Astrocyte of the spinal cord (primary cell): ENCODE data around the gene ARMC8.

Experiments
- DNase-seq: peaks from one replicate; pipeline ENCODE4 v3.0.0; 2011; ENCODE audit warnings: low read depth, low spot score
- H3K4me3 ChIP-seq: 2 replicates; pipeline ENCODE4 v1.5.1; 2011; ENCODE audit warnings: low read depth, mild to moderate bottlenecking, low read length, moderate library complexity
- in situ Hi-C: cut with HindIII; loops from 2 replicates; pipeline ENCODE4 v1.10.0; 2017; ENCODE audit warnings: low sequenced_read_pairs
- TF ChIP-seq, protein P1 (sequence below): IDR thresholded peaks from 2 replicates; pipeline ENCODE4 v1.5.1; 2012; ENCODE audit warnings: low read depth, mild to moderate bottlenecking, low read length, inconsistent platforms

Gene ARMC8

GRCh38 chr3:138220788-138221187, 33.7 kb downstream of the ARMC8 start:
- TF ChIP-seq, protein P1, sequence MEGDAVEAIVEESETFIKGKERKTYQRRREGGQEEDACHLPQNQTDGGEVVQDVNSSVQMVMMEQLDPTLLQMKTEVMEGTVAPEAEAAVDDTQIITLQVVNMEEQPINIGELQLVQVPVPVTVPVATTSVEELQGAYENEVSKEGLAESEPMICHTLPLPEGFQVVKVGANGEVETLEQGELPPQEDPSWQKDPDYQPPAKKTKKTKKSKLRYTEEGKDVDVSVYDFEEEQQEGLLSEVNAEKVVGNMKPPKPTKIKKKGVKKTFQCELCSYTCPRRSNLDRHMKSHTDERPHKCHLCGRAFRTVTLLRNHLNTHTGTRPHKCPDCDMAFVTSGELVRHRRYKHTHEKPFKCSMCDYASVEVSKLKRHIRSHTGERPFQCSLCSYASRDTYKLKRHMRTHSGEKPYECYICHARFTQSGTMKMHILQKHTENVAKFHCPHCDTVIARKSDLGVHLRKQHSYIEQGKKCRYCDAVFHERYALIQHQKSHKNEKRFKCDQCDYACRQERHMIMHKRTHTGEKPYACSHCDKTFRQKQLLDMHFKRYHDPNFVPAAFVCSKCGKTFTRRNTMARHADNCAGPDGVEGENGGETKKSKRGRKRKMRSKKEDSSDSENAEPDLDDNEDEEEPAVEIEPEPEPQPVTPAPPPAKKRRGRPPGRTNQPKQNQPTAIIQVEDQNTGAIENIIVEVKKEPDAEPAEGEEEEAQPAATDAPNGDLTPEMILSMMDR, result no peak
- in situ Hi-C loops, result no loop called here
- no peak overlapping the region for H3K4me3 ChIP-seq
- DNase-seq, result no peak

DNA sequence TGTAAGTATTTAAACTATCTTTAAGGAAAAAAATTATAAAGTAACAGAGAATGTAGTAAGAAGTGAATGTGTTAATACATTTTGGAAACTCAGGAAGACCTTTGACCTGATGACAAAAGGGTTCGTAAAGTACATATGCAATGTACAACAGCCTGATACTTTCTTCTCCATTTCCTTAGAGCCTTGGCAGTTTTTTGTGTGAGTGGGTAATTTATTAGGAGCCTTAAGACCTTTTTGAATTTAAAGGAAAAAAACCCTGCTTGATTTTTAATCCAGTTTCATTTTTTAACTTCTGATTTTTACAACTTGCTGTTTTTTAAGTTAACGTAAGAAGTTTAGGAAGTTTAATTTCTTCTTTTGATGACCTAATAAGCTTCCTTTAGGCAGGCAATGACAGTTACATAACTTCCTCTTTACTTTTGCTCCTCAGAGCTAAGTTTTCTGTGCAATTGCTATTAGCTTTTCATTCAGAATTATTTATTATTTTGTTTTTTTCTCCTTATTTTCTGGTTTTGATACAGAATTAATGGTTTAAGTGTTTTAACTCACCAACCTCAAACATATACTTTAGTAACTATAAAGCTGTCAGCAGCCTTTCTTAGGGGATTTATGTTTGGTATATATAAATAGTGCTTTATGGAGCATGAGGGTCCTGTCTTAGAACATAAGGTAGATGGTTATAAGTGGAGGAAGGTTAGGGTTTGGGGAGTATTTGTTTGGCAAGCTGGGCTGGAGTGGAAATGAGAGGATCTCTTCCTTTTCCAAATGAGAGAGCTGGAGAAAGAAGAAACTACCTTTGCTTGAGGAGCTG, 35.2 kb downstream of the ARMC8 start:
- in situ Hi-C loops, result no loop called here
- H3K4me3 ChIP-seq, result no peak overlapping the region
- TF ChIP-seq, protein P1, result no peak
- DNase-seq, result no peak

- TF ChIP-seq, protein P1, result no peak
- no peak for DNase-seq
- in situ Hi-C loops, result no loop called here
- no peak overlapping the region for H3K4me3 ChIP-seq
These were observed 35.8 kb downstream of the ARMC8 start for GRCh38 chr3:138222942-138223287.

- in situ Hi-C loops, result no loop called here
- TF ChIP-seq, protein P1, result no peak
- no peak overlapping the region for H3K4me3 ChIP-seq
- peak; percentile 70 for DNase-seq
These were observed 40.5 kb downstream of the ARMC8 start for GRCh38 chr3:138227650-138228049.

GRCh38 chr3:138230525-138230924, 43.4 kb downstream of the ARMC8 start:
- in situ Hi-C loops, result no loop called here
- DNase-seq, result peak; percentile 30
- H3K4me3 ChIP-seq, result no peak overlapping the region
- TF ChIP-seq, protein P1, result no peak

- in situ Hi-C loops, result no loop called here
- H3K4me3 ChIP-seq, result no peak overlapping the region
- TF ChIP-seq, protein P1, result no peak
- DNase-seq, result no peak
These were observed 45.7 kb downstream of the ARMC8 start for GRCh38 chr3:138232705-138233364.
